Neural cell (in vitro differentiated cells): ENCODE measurements around the gene ZNF438.

Source experiments
- CTCF ChIP-seq: fragments of 450-650 bp; IDR thresholded peaks from 2 replicates; pipeline ENCODE4 v1.5.1; 2014; ENCODE audit warnings: antibody characterized with exemption, mild to moderate bottlenecking, moderate library complexity; ENCODE audit not compliant: poor library complexity, severe bottlenecking
- EZH2 ChIP-seq: fragments of 200-600, 300-800 bp; shearing (Covaris generic), sonication (generic); IDR thresholded peaks from 2 replicates; pipeline ENCODE4 v1.6.1; 2014; ENCODE audit warnings: antibody characterized with exemption, low read length, borderline replicate concordance, mild to moderate bottlenecking; ENCODE audit not compliant: insufficient read depth, poor library complexity, severe bottlenecking
- REST ChIP-seq: IDR thresholded peaks from 2 replicates; pipeline ENCODE4 v1.6.1; 2012; ENCODE audit warnings: borderline replicate concordance

- no peak for TF ChIP-seq CTCF
- no peak for TF ChIP-seq EZH2
- TF ChIP-seq REST = no peak
Measured at GRCh38 chr10:31074722-31075086, 43.0 kb upstream of the ZNF438 start.
